NCI-H510A treated with DMSO at 0.1 percent for 48 hours (cell line): ENCODE measurements around the gene CCDC73.
"Not testable (repeated sequence)": the region's sequence is repeated elsewhere in the genome, so short reads cannot be mapped to it uniquely, and the experiment has no call there.

Experiments
- DNase-seq: peaks from one replicate; lab custom pipeline; 2025; lab: John Stamatoyannopoulos, UW

Gene CCDC73

DNA sequence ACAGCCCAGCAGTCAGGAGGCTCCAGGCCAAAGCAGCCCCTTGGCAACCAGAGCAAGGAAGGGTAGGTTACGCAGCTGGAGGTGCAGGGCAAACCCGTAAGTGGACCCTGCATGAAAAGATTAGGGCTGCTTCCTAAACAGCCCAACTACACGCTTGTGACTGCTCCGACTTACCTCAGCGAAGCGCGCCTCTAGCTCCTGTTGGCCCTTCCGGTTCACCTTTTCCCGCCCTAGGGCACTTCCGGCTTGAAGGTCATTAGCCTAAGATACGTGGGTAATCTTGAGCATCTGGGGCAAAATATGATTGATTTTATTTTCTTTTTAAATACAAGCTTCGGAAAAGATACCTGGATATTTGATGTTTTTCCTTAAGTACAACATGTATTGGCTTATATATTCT lies at the start of gene CCDC73:
Gene CCDC73 (minus strand): TSS at position 224 of the 400 bp plus-strand sequence. CDS start 34,419 bp downstream, outside the sequence.
- DNase-seq, result no peak

DNA sequence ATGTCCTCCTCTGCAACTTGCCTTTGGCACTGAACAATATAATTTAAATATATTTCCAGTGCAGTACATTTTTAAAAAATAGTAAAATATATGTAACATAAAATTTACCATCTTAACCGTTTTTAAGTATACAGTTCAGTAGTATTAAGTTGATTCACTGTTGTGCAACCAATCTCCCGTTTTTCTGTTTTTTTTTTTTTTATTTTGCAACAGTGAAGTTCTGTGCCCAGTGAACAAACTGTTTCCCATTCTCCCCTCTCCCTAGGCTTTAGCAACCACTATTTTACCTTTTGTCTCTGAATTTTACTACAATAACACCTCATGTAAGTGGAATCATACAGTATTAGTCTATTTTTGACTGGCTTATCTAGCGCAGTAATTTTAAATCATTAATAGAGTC lies 49.1 kb upstream of the CCDC73 start:
- DNase-seq, result no peak

DNA sequence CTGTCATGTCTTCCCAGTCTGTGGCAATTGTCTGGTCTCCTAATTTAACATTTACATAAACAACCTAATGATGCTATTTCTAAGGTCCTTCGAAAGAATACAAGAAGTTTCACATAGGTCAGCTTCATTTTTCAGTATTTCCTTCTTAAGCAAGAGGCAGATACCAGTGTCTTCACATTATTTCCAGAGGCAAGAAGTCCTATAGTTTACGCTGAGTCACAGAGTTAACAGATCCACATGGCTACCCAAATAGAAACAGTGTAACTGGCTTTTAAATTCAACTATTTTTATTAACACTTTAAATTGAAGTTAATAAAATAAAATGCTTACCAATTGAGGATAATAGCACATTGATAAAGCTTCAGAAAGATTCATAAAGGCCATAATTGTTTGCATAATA lies 46.1 kb upstream of the CCDC73 start:
- no peak for DNase-seq

DNA sequence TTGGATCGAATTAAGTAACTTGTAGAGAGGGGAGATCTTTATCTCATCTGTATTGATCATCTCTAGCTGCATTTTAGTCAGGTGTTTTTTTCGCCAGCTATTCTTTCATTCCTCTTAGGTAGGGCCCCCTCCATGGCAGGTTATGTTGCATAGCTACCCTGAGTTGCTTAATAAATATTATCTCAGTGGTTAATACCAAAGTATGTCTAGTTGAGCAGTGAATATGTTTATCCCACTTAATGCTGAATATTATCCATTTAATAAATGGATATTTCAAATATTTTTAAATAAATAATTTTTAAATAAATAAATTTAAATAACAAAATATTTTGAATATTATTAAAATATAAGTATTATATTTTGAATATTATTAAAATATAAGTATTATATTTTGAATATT lies 44.8 kb upstream of the CCDC73 start:
- no peak for DNase-seq

DNA sequence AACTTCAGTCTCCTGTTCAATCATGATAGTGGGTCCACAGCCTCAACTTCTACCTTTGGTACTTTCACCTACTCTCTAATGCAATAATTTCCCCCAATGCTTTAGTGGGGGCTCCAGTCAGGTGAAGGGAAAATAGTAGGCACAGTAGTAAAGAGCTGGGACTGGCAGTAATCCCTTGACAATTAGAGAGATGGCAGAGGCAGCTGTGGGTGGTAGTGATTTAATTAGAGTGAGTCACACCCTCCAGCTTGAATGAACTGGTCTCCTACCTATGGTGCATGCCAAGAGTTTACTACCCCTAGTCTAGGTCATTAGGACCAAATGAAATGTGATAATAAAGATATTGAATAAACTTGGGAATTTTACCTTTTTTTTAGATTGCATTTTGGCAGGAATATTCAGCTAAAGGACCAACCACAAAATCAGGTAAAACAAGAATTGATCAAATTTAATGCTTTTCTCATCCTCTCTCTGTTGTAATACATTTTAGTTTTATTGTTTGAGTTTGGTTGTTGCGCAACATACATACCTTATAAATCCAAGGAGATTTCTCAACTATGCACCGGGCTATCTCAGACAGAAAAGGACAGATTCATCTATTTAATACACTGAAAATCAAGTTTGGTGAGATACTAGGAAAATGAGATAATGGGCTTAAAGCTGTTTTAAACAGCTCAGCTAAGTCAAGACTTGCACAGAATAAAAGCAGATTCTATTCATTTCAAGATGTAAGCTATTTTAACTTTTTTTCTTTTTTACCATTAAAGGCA lies 44.2 kb upstream of the CCDC73 start:
- DNase-seq, result no peak

DNA sequence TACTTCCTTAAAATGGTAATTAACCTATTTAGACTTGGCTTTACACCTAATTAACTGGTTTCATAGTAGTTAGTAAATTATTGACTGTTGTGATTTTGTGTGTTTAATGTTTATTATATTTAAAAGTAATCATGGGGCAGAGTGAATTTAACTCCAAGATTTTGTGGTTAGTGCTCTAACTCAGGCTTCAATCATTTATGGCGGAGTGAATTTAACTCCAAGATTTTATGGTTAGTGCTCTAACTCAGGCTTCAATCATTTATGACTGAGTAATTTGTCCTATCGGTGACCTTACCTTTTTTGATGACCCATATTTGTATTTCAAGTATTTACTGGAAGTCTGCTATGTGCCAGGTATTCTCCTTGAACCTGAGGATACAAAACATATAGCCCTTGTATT lies 42.5 kb upstream of the CCDC73 start:
- DNase-seq, result no peak

DNA sequence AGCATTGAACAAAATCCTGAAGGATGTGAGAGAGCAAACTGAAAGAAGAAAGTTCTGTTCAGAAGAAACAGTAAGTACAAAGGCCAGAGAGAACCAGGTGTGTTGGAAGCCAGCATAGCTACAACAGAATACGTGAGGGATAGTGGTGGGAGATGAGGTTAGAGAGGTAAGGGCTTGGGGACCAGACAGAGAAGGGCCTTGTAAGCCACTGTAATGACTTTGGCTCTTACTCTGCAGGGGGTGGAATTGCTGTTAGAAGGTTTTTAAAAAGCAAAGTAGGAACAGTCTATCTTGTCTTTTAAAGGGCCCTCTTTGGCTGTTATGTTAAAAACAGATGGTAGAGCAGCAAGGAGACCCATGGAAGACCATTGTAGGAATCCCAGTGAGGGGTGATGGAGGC lies 39.5 kb upstream of the CCDC73 start:
- no peak for DNase-seq

DNA sequence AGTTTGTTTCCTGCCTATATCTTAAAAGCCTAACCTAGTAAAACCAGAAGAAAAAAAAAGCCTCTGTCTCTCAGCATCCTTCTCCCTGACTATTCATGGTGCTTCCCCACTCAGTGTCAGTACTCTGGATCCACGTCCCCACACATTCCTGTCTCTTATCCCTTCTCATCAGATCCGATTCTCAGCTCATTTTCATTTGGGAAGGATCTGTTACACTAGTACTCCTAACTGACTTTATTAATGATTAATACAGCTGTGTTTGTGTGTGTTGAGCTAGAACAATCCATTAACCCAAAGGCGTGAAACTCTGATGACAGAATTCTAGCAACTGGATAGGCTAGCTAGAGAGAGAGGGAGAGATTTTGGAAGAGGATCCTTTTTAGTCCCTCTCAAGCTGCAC lies 36.8 kb upstream of the CCDC73 start:
- DNase-seq, result no peak

DNA sequence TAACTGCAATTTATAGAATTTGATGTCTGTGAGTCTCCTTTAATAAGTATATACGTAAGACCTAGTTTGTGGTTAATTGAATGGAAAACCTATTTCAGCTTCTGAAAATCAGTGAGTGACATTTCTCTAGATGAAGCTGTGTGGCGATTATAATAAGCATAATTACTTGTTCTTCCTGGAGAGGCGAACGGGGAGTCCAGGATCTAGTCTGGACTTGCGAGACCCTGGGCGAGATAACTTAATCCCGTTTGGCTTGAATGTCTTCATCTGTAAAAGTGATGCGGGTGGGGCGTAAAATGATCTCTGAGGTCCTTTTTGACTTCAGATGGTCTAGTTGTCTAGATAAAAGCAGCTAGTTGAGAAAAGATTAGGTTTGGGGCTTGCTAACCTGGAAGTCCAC lies 36.3 kb upstream of the CCDC73 start:
- DNase-seq, result no peak

DNA sequence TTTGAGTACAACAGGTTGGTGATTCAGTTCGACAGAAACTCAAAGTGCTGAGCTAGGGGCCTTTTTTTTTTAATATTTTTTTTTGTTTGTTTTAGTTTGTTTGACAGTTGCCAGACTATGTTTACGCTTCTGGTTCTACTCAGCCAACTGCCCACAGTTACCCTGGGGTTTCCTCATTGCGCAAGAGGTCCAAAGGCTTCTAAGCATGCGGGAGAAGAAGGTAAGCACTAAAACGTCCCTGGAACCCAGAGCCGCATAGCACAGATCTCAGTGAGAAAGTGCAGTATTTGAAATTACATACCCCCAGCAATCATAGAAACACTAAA lies 35.9 kb upstream of the CCDC73 start:
- peak; percentile 19 for DNase-seq

DNA sequence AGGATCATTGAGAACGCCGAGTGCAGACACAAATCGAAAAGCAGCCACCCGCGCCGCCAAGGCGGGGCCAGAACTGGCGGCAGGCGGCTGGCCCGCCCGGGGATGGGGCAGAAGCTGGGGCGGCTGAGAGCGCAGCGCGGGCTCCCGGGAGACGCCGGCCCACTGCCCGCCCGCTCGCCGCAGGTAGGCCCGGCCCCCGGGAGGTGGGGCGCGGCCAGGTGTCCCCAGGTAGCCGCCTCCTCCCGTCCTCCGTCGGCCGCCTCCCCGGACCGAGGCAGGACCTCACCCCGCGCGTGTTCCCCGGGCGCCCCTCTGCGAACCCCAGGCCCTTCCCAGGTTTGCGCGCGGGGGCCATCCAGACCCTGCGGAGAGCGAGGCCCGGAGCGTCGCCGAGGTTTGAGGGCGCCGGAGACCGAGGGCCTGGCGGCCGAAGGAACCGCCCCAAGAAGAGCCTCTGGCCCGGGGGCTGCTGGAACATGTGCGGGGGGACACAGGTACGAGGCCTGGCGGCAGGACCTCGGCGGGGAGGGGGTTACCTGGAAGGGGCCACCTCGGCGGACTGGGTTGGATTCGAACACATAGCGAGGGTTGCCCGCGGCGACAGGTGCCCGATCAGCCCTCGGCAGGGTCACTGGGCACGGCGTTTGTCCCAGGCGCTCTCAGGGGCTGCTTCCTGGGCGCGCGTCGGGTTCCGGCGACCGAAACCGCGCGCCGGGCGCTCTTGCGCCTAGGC lies 35.4 kb upstream of the CCDC73 start, which contains the start of gene PRRG4:
Gene PRRG4 (plus strand): TSS at position 248 of the 733 bp plus-strand sequence. CDS start 603 bp downstream, outside the sequence.
- DNase-seq, result peak; percentile 44

DNA sequence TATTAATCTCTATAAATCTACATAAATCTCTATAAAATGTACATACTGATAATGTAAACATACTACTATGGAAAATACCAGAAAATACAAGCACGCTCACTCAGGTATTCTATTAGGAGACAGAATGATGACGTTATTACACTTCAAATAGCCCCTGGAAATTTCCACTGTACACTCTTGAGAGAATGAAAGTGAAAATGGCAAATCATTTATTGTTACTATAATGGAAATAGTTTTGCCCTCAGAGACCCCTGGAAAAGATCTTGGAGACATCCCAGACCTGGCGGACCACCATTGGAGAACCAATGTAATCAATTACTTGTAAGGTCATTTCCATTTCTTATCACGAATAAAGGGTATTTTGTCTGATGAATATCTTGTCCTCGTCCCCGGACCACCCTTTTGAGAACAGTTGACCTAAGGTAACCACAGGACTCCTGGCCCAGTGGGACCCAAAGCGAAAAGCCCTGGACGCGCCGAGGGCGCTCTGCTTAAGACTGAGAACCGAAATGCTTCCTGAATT lies 34.8 kb upstream of the CCDC73 start:
- DNase-seq, result peak; percentile 44

DNA sequence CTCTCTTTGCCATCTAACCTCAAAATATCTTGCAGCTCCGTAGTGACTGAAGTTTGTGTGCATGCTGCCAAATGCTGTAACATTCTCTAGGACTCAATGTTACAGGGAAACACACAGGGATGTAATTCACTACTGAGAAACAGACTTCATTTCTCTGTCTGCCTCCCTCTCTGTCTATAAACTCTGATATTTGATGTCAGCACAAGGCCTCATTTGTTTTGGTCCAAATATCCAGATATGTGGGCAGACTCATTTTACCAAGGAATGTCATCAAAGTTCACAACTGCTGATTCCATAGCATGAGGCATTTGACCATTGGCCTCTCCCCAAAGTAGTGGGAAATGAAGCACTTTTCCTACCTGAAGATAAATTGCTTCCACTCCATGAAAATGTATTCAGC lies 32.8 kb upstream of the CCDC73 start:
- DNase-seq, result no peak

DNA sequence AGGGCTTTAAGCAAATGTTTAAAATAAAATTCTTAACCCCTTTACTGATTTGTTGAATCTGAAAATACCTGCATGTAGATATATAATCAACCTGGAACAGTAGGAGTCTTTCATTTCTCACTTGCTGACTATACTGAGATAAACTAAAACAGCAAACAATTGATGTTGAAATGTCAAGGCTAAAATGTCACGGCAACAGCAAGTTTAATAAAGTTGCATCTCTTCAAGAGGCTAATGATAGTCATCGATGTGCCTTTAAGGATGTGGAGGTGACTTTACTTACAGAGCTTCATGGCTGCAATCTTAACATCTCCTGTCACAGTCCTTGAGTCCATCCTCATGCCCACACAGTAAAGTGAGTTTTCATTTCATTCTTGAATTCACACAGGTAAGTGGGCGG lies 31.7 kb upstream of the CCDC73 start:
- DNase-seq, result no peak

DNA sequence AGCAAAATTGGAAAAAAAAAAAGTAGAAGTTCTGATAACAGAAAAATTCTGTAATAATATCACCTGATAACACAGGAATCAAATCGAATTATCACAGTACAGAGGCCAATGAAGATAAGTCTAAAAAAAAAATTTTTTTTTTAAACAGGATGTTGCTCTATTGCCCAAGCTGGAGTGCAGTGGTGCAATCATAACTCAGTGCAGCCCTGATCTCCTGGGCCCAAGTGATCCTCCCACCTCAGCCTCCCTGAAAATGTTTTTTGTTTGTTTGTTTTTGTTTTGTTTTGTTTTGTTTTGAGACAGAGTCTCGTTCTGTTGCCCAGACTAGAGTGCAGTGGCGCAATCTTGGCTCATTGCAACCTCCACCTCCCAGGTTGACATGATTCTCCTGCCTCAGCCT lies 29.2 kb upstream of the CCDC73 start:
- not testable (repeated sequence) for DNase-seq

DNA sequence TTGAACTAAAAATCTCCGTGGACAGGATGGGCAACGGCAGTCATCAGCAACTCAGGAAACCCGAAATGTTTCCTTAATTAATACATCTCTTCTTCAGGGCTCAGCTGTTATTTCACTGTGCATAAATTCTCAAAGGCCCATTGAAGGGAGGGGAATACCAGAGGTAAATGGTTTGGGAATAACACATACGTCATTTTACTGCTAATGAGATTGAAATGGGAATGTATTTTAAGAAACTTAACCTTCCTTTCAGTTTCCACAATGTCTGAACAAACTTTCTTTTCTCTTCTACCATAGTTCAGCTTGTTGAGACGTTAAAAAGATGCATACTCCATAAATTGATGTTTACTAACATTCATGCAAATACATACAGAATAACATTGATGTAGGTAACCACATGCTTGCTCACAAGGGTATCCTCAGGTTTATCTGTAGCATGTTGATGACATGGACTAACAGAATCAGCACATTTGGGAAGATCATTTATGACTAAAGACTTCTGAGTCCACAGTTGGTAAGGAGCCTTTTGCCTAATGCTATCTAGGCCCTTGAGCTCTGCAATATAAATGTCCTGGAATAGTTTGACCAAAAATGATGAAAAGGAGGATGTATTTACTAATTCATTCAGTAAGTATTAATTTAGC lies 27.6 kb upstream of the CCDC73 start:
- no peak for DNase-seq

DNA sequence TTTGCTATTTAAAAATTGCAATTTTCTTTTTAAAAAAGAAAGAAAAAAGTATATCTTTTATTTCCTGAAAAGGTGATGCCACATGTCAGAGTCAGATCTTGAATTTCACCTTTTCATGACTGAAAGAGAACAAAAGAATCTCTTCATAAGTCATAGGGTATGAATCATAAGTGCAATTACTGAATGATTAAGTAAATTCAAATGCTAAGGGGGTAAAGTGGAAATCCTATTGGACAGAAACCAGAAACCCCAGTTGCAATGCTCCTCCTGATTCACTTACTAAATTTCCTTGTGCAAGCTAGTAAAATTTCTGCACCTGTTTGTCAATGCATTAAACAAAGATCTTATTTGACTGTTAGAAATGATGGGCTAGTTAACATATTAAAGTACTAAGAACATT lies 27.1 kb upstream of the CCDC73 start:
- no peak for DNase-seq

DNA sequence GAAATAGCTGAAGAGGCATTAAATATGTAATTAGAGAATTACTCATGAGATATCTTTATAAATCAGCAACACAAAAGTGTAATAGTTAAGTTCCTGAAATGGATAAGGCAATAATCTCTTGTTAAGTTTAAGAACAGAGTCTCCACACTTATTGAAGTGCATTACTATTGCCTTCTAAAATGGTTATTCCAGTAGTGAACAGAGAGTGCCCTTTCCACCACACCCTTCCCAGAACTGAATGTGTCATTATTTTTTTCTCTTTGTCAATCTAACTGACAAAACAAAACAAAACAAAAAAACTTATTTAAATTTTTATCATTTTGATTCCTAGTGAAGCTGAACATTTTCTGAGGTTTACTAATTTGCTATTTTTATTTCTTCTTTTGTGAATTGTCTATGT lies 26.0 kb upstream of the CCDC73 start:
- DNase-seq, result no peak

DNA sequence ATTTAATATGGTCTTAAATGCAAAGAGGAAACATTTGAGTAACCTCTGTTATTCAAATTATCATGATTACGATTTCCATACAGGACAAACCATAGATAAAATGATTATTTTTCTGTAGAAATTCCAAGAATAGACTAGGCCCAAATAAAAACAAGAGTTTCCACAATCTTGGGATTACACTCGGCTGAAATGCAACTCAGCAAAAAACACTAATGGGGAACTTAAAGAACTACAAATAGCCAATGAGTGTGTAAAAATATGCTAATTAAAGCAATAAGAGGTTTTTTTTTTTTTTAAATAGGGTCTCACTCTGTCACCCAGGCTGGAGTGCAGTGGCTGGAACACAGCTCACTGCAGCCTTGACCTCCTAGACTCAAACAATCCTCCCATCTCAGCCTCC lies 24.7 kb upstream of the CCDC73 start:
- DNase-seq, result no peak

DNA sequence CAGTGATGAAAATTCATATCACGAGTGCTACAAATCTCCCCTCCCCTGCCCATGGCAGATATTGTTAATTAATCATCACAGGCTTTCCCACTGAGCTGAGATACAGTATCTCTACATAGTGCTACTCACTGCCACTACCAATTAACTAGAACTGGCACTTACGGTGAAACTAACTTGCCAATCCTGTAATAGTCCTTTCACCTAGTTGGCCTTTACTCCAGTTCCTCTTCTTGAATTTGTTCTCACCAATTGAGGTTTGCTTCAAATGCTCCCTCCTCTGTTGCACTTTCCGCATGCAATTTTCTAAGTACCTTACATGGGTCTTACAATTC lies 23.4 kb upstream of the CCDC73 start:
- DNase-seq, result no peak

DNA sequence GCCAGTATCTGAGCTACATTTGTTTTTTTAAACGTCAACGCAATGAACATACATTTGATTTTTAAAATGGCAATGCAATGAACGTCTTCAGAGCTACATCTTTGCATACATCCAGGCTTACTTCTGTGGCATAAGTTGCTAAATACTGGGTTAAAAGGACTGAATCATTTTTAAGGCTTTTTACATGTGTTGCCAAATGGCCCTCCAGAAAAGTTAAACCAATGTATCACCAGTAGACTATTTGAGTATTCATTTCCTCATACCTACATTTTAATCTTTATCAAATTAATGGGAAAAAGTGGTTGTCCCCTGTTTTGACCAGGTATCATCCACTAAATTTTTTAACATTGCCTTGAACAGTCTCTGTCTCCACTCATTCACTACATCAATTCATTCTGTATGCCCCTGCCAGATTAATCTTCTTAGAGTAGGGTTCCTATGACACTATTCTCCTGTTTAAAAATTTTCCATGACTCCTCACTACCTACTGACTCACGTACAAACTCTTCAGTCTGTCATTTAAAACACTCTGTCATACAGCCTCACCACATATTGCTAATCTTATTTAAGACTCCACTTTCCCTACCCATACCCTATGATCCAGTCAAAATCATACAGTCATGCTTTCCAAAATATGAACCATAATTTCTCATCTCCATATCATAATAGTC lies 22.9 kb upstream of the CCDC73 start:
- DNase-seq, result no peak

DNA sequence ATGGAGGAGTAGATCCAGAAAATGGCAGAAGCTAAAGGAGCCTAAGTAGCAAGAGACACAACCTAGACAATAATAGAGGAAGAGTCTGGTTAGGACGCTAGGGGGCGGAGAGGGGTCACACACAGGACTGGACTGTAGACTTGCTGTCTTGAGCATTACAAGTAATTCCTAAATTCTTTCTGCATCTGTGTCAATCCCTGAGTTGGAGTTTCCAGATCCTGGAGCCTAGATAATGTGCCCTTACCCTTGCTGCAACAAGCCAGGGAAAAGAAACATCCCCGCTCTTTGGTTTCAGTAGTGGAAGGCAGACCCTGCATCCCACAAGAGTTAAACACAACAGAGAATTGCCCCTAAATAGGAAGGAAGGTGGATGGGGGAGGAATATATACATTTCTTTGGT lies 14.9 kb upstream of the CCDC73 start:
- peak; percentile 48 for DNase-seq

DNA sequence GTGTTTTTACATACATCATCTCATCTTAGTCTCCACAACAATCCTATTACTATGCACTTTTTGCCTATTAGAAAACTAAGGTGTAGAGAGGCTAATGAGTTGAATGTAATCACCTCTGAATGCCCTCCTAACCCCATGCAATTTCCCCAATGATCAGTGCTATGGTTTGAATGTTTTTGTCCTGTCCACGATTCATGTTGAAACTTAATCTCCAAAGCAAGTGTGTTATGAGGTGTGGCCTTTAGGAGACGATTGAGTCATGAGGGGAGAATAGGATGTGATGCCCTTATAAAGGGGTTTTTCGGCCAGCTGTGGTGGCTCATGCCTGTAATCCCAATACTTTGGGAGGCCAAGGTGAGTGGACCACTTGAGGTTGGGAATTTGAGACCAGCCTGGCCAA lies 2.0 kb upstream of the CCDC73 start:
- DNase-seq, result no peak
